Calu3 (cell line): ENCODE measurements around the gene ANG. TPM values are rescaled to one million over a fixed set of nuclear protein-coding genes. Genes with fewer than 3 reads are reported as not detected.

ENCODE experiments used
- BruUV-seq: library from RNA; stranded (reverse); fragments of 400-500 nt; replicated peaks from 2 replicates; lab custom pipeline; 2021; lab: Mats Ljungman, UMichigan
- CTCF ChIA-PET: fragments of 300-600 bp; sonication (Branson Sonifier 250); formaldehyde crosslinking; loops from one replicate; lab custom pipeline; 2022; ENCODE audit warnings: antibody characterized with exemption; lab: Charles Lee
- DNase-seq: peaks from one replicate; pipeline ENCODE4 v3.0.0; 2022
- H3K27ac Mint-ChIP-seq: one replicate; pipeline ENCODE4 v1.8.0; 2022; ENCODE audit warnings: mixed read lengths; ENCODE audit not compliant: unreplicated experiment
- H3K27me3 Mint-ChIP-seq: one replicate; pipeline ENCODE4 v1.8.0; 2022; ENCODE audit warnings: mixed read lengths; ENCODE audit not compliant: unreplicated experiment
- H3K36me3 Mint-ChIP-seq: one replicate; pipeline ENCODE4 v1.8.0; 2022; ENCODE audit warnings: mild to moderate bottlenecking, moderate library complexity, mixed read lengths; ENCODE audit not compliant: insufficient read depth, unreplicated experiment
- H3K4me1 Mint-ChIP-seq: one replicate; pipeline ENCODE4 v1.8.0; 2022; ENCODE audit warnings: mild to moderate bottlenecking, low read depth, mixed read lengths; ENCODE audit not compliant: unreplicated experiment
- H3K4me3 Mint-ChIP-seq: one replicate; pipeline ENCODE4 v1.8.0; 2022; ENCODE audit warnings: mild to moderate bottlenecking, low read depth, moderate library complexity, mixed read lengths; ENCODE audit not compliant: unreplicated experiment
- H3K9me3 Mint-ChIP-seq: one replicate; pipeline ENCODE4 v1.8.0; 2022; ENCODE audit warnings: low read depth, mixed read lengths; ENCODE audit not compliant: unreplicated experiment
- intact Hi-C: fragments of 100-400 bp; cut with micrococcal nuclease; formaldehyde crosslinking; loops from one replicate; pipeline ENCODE4 v1.10.0; 2022; ENCODE audit not compliant: unreplicated experiment
- total RNA-seq: library from RNA; stranded (reverse); gene quantifications from 2 replicates; pipeline ENCODE4 v1.2.3, GENCODE V29; 2022
- TF ChIP-seq, protein P1 (sequence below): fragments of 200-600 bp; IDR thresholded peaks from one replicate; pipeline ENCODE4 v1.8.0; 2022; ENCODE audit warnings: antibody characterized with exemption; ENCODE audit not compliant: unreplicated experiment

The ANG gene
- total RNA-seq, 1 experiment from 2014 or later, result 4.4 TPM

DNA sequence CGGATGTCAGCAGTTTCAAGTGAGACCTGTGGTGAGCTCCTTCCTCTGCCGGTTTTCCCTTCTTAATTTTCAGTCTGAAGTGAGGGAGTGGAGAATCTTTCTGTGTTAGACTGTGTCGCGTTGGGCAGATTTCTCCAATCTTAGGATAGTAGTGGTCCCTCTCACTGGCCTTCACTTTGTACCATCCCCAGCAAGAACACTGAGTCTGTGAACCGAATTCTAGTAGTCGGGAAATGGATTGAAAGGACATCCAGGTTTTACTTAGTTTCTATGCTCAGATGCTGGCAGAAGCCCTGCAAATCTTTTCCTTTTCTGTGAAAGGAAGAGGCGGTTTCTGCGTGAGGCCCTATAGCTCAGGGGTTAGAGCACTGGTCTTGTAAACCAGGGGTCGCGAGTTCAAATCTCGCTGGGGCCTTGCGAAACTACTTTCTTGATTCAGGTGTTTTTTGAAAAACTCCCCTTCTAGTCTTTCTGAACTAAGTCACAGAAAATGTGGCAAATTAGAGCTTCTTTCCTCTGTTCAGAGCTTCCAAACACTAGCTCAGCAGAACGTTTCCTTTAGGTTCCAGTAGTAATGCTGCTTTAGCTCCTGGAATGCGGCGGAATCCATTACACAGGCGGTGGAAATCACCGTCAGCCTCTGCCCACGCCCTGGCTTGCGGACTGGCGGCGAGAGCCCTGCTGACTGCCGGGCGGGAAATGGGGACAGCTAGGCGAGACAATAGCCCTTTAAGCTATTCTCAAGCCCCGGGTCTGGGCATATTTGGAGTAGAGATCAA is 7.0 kb upstream of the ANG start:
- Mint-ChIP-seq H3K27ac (no peak overlapping the region), H3K36me3 (peaks cover 5% of the 10 kb centered on the region), H3K9me3 (no peaks in the 10 kb centered on the region), H3K4me1 (peaks cover 27% of the 10 kb centered on the region), H3K27me3 (peaks cover 6% of the 10 kb centered on the region), H3K4me3 (no peak overlapping the region)
- DNase-seq, result peak; percentile 88
- TF ChIP-seq, protein P1, sequence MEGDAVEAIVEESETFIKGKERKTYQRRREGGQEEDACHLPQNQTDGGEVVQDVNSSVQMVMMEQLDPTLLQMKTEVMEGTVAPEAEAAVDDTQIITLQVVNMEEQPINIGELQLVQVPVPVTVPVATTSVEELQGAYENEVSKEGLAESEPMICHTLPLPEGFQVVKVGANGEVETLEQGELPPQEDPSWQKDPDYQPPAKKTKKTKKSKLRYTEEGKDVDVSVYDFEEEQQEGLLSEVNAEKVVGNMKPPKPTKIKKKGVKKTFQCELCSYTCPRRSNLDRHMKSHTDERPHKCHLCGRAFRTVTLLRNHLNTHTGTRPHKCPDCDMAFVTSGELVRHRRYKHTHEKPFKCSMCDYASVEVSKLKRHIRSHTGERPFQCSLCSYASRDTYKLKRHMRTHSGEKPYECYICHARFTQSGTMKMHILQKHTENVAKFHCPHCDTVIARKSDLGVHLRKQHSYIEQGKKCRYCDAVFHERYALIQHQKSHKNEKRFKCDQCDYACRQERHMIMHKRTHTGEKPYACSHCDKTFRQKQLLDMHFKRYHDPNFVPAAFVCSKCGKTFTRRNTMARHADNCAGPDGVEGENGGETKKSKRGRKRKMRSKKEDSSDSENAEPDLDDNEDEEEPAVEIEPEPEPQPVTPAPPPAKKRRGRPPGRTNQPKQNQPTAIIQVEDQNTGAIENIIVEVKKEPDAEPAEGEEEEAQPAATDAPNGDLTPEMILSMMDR, result no peak
- CTCF ChIA-PET, result interaction anchor here (0.6 to 2.6 kb wide), 9 partner anchors 10 to 339 kb away, joined by 3 to 15 read pairs (median 7); partner anchors contain the start of gene PARP2
- no TSS peak for BruUV-seq
- intact Hi-C loops, result loop anchor here (2.0 to 5.0 kb wide), 5 partner anchors 49 to 349 kb away; partner anchors contain the start of gene CCNB1IP1

DNA sequence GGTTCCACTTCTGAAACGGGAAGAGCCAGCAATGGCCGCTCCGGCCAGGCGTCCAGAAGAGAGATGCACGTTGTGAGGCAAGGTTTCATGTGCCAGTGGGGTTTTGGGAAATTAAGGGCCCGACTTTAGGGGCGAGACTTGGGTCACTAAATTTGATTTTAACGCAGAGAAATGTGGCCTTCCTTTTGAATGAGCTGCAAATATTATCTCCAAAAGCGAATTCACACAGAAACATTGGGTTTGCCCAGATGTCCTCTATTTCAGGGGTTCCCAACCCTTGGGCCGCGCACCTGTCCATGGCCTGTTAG is 6.5 kb upstream of the ANG start:
- no peak for DNase-seq
- Mint-ChIP-seq H3K36me3 (peaks cover 5% of the 10 kb centered on the region), H3K27me3 (peaks cover under 1% of the 10 kb centered on the region), H3K4me3 (no peak overlapping the region), H3K27ac (no peak overlapping the region), H3K9me3 (no peaks in the 10 kb centered on the region), H3K4me1 (peaks cover 27% of the 10 kb centered on the region)
- CTCF ChIA-PET, result interaction anchor here (0.6 to 2.6 kb wide), 7 partner anchors 9 to 289 kb away, joined by 3 to 15 read pairs (median 7); no protein-coding TSS in a partner anchor
- intact Hi-C loops, result loop anchor here (2.0 to 5.0 kb wide), 5 partner anchors 49 to 350 kb away; partner anchors contain the start of gene CCNB1IP1
- TF ChIP-seq, protein P1, result no peak
- TSS peak; percentile 96 for BruUV-seq

DNA sequence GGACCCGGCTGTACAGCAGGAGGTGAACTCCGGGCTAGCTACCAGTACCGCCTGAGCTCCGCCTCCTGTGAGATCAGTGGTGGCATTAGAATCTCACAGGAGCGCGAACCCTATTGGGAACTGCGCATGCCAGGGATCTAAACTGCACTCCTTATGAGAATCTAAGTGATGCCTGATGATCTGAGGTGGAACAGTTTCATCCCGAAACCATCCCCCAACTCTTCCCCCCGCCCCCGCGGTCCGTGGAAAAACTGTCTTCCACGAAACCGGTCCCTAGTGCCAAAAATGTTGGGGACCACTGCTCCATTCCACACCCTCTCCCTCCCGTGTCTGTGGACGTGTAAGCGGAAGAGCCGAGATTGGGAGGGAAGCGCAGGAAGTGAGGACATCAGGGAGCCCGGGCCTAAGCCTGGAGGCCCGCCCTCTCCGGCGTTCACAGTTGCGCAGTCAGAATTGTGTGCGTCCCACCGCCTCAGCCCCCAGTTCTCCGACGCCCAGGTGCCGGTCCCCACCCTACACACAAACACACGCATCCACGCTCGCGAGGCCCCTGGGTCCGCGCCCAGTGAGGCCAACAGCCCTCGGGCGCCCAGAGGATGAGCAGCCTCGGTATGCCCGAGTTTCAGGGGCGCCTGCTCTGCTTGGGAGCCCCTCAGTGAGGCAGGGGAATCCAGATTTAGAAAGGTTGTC is 6.0 kb upstream of the ANG start:
- intact Hi-C loops, result loop anchor here (2.0 to 5.0 kb wide), 5 partner anchors 50 to 350 kb away; partner anchors contain the start of gene CCNB1IP1

More for the DNA sequence above, 6.0 kb upstream of the ANG start:
- Mint-ChIP-seq H3K36me3 (peaks cover 5% of the 10 kb centered on the region), H3K27me3 (no peaks in the 10 kb centered on the region), H3K27ac (no peak overlapping the region), H3K4me1 (peaks cover 32% of the 10 kb centered on the region), H3K9me3 (no peaks in the 10 kb centered on the region), H3K4me3 (no peak overlapping the region)
- CTCF ChIA-PET, result interaction anchor here (0.6 to 2.6 kb wide), 8 partner anchors 9 to 289 kb away, joined by 3 to 15 read pairs (median 7); no protein-coding TSS in a partner anchor
- DNase-seq, result peak; percentile 83
- BruUV-seq, result no TSS peak
- TF ChIP-seq, protein P1, result no peak
